NB4 (cell line): ENCODE measurements around the gene COL4A1.

Source experiments
- CTCF ChIP-seq: IDR thresholded peaks from one replicate; pipeline ENCODE4 v1.5.1; 2012; ENCODE audit warnings: low read depth, low read length
- MAX ChIP-seq: IDR thresholded peaks from 2 replicates; pipeline ENCODE4 v1.6.1; 2011; ENCODE audit warnings: low read depth, low read length
- POLR2A ChIP-seq: IDR thresholded peaks from 2 replicates; pipeline ENCODE4 v1.6.1; 2011; ENCODE audit warnings: mild to moderate bottlenecking; ENCODE audit not compliant: insufficient read length; ENCODE audit errors: extremely low read depth

- TF ChIP-seq CTCF (no peak), POLR2A (no peak), MAX (no peak)
Measured at GRCh38 chr13:110290153-110290552, 16.8 kb downstream of the COL4A1 start.
